Skeletal muscle tissue (tissue), 1 donor: ENCODE measurements around the gene MTMR11. TPM values are rescaled to one million over a fixed set of nuclear protein-coding genes. Genes with fewer than 3 reads are reported as not detected.

ENCODE experiments used
- total RNA-seq: library from RNA; depleted of rRNA; stranded (reverse); fragments of >200 nt; gene quantifications from one replicate; pipeline ENCODE4 v1.2.3, GENCODE V29; 2014

Gene MTMR11
- total RNA-seq, 1 donor from 2014 or later: 6.8 TPM

Other genes starting within 250 kb of the MTMR11 start
- 5.2 TPM for gene FCGR1A, start 154.2 kb downstream of the MTMR11 start, total RNA-seq
- gene BOLA1, start 37.3 kb downstream of the MTMR11 start, total RNA-seq: 6.3 TPM
- gene SV2A, start 19.0 kb downstream of the MTMR11 start, total RNA-seq: 2.1 TPM
- gene SF3B4, start 9.1 kb downstream of the MTMR11 start, total RNA-seq: 8.4 TPM
- gene OTUD7B, start 73.8 kb upstream of the MTMR11 start, total RNA-seq: 15.7 TPM
- gene VPS45, start 130.9 kb upstream of the MTMR11 start, total RNA-seq: 41.2 TPM
- 70.5 TPM for gene PLEKHO1, start 213.0 kb upstream of the MTMR11 start, total RNA-seq